ENCODE results near the gene NEURL2. TPM values are rescaled to one million over a fixed set of nuclear protein-coding genes. Genes with fewer than 3 reads are reported as not detected.

NEURL2 gene
- total and polyA plus RNA-seq, 4 donors, result 3.7 to 14.5 (median 5.2) TPM

DNA sequence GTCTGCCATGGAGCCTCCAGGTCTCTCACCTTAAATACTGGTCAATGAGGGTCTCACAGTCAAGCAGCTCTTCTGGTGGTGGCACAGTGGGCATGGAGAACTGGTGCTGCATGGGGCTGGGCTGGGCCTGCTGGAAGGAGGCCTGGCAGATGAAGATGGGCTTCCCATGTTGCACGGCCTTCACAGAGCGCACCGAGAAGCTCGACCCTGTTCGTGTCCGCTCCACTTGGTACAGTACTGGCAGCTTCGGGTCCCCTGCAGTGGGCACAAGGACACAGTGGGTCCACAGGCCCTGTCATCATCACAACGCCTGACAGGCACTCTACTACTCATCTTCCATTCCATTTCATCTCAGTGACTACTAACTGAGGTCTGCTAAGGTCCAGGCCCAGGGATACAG lies 42.6 kb downstream of the NEURL2 start:
- TF ChIP-seq, protein P1, sequence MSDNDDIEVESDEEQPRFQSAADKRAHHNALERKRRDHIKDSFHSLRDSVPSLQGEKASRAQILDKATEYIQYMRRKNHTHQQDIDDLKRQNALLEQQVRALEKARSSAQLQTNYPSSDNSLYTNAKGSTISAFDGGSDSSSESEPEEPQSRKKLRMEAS (IDR thresholded peaks at IDR 0.05), result no peak
- no peak for TF ChIP-seq GABPA (IDR thresholded peaks at IDR 0.05 in 1 of 2, conservative IDR thresholded peaks at IDR 0.05 in 1 of 2)
- TF ChIP-seq FOXA2 (IDR thresholded peaks at IDR 0.05), result no peak
- TF ChIP-seq HNF4G (IDR thresholded peaks at IDR 0.05), result no peak
- TF ChIP-seq, protein P2, sequence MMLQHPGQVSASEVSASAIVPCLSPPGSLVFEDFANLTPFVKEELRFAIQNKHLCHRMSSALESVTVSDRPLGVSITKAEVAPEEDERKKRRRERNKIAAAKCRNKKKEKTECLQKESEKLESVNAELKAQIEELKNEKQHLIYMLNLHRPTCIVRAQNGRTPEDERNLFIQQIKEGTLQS (IDR thresholded peaks at IDR 0.05), result no peak
- TF ChIP-seq RXRA (IDR thresholded peaks at IDR 0.05), result no peak
- TF ChIP-seq TAF1 (conservative IDR thresholded peaks at IDR 0.05), result no peak
- no peak for TF ChIP-seq ZBTB33 (IDR thresholded peaks at IDR 0.05)
- TF ChIP-seq EGR1 (IDR thresholded peaks at IDR 0.05; ENCODE audit: low read depth in 2 of 2), result no peak
- TF ChIP-seq NR2F2 (IDR thresholded peaks at IDR 0.05), result no peak
- no peak for TF ChIP-seq JUND (IDR thresholded peaks at IDR 0.05)
- no peak for TF ChIP-seq FOXA1 (IDR thresholded peaks at IDR 0.05)
- TF ChIP-seq YY1 (IDR thresholded peaks at IDR 0.05), result no peak
- TF ChIP-seq RAD21 (IDR thresholded peaks at IDR 0.05), result no peak
- Histone ChIP-seq H3K9ac (ENCODE audit: low read depth in 1 of 2, low read length in 2 of 2) (no peak overlapping the region), H3K36me3 (ENCODE audit: control insufficient read depth in 4 of 4, insufficient read depth in 3 of 4, low read depth in 1 of 4, low read length in 3 of 4) (peaks cover 6 to 47% (median 29%) of the 10 kb centered on the region in 4 donors), H3K4me3 (ENCODE audit: low read depth in 1 of 3, low read length in 3 of 3) (no peak overlapping the region), H3K27me3 (ENCODE audit: control insufficient read depth in 4 of 4, insufficient read depth in 4 of 4, low read length in 3 of 4) (no peaks in the 10 kb centered on the region), H3K27ac (ENCODE audit: low read depth in 1 of 2, low read length in 2 of 2) (no peak overlapping the region), H3K9me3 (ENCODE audit: control insufficient read depth in 4 of 4, low read length in 3 of 4) (no peaks in the 10 kb centered on the region), H3K4me1 (ENCODE audit: control insufficient read depth in 4 of 4, insufficient read depth in 4 of 4, low read length in 3 of 4) (no peaks in the 10 kb centered on the region)
- WGBS, result 96% methylated on average over 8 of the region's 8 CpGs
- DNase-seq (ENCODE audit: low spot score), result no peak

DNA sequence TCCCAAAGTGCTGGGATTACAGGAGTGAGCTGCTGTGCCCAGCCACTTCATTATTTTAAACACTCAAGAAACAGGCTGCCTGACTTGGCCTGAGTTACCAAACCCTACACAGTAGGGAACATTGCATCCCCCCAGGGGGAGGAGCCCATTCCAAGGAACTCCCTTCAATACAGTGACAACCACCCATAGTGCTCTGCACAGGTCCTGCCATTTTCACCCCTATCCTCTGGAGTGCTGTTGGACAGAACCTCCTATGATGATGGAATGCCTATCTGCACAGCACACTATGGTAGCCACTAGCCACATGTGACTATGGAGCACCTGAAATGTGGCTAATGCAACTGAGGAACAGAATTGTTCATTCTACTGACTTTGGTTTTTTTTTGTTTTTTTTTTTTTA lies 45.6 kb downstream of the NEURL2 start:
- H3K4me3 ChIP-seq (ENCODE audit: low read depth in 1 of 3, low read length in 3 of 3), result no peak overlapping the region
- H3K4me1 ChIP-seq (ENCODE audit: control insufficient read depth in 4 of 4, insufficient read depth in 4 of 4, low read length in 3 of 4), result no peaks in the 10 kb centered on the region
- TF ChIP-seq NR2F2 (IDR thresholded peaks at IDR 0.05) (no peak), RXRA (IDR thresholded peaks at IDR 0.05) (no peak)
- DNase-seq (ENCODE audit: low spot score), result no peak
- peaks cover 6 to 61% (median 36%) of the 10 kb centered on the region in 4 donors for H3K36me3 ChIP-seq (ENCODE audit: control insufficient read depth in 4 of 4, insufficient read depth in 3 of 4, low read depth in 1 of 4, low read length in 3 of 4)
- no peaks in the 10 kb centered on the region for H3K27me3 ChIP-seq (ENCODE audit: control insufficient read depth in 4 of 4, insufficient read depth in 4 of 4, low read length in 3 of 4)
- H3K27ac ChIP-seq (ENCODE audit: low read depth in 1 of 2, low read length in 2 of 2), result no peak overlapping the region
- no peaks in the 10 kb centered on the region for H3K9me3 ChIP-seq (ENCODE audit: control insufficient read depth in 4 of 4, low read length in 3 of 4)
- no peak overlapping the region for H3K9ac ChIP-seq (ENCODE audit: low read depth in 1 of 2, low read length in 2 of 2)

- Histone ChIP-seq H3K9me3 (ENCODE audit: control insufficient read depth in 4 of 4, low read length in 3 of 4) (no peaks in the 10 kb centered on the region), H3K27ac (ENCODE audit: low read depth in 1 of 2, low read length in 2 of 2) (no peak overlapping the region), H3K36me3 (ENCODE audit: control insufficient read depth in 4 of 4, insufficient read depth in 3 of 4, low read depth in 1 of 4, low read length in 3 of 4) (peaks cover 6 to 60% (median 35%) of the 10 kb centered on the region in 4 donors), H3K4me1 (ENCODE audit: control insufficient read depth in 4 of 4, insufficient read depth in 4 of 4, low read length in 3 of 4) (no peaks in the 10 kb centered on the region), H3K27me3 (ENCODE audit: control insufficient read depth in 4 of 4, insufficient read depth in 4 of 4, low read length in 3 of 4) (no peaks in the 10 kb centered on the region), H3K9ac (ENCODE audit: low read depth in 1 of 2, low read length in 2 of 2) (no peak overlapping the region), H3K4me3 (ENCODE audit: low read depth in 1 of 3, low read length in 3 of 3) (no peak overlapping the region)
- DNase-seq (ENCODE audit: low spot score), result no peak
- TF ChIP-seq YY1 (IDR thresholded peaks at IDR 0.05), result no peak
- no peak for TF ChIP-seq GABPA (IDR thresholded peaks at IDR 0.05 in 1 of 2, conservative IDR thresholded peaks at IDR 0.05 in 1 of 2)
- TF ChIP-seq TAF1 (conservative IDR thresholded peaks at IDR 0.05), result no peak
- TF ChIP-seq NR2F2 (IDR thresholded peaks at IDR 0.05), result no peak
- no peak for TF ChIP-seq RAD21 (IDR thresholded peaks at IDR 0.05)
- TF ChIP-seq, protein P3, sequence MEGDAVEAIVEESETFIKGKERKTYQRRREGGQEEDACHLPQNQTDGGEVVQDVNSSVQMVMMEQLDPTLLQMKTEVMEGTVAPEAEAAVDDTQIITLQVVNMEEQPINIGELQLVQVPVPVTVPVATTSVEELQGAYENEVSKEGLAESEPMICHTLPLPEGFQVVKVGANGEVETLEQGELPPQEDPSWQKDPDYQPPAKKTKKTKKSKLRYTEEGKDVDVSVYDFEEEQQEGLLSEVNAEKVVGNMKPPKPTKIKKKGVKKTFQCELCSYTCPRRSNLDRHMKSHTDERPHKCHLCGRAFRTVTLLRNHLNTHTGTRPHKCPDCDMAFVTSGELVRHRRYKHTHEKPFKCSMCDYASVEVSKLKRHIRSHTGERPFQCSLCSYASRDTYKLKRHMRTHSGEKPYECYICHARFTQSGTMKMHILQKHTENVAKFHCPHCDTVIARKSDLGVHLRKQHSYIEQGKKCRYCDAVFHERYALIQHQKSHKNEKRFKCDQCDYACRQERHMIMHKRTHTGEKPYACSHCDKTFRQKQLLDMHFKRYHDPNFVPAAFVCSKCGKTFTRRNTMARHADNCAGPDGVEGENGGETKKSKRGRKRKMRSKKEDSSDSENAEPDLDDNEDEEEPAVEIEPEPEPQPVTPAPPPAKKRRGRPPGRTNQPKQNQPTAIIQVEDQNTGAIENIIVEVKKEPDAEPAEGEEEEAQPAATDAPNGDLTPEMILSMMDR (IDR thresholded peaks at IDR 0.05; ENCODE audit: low read depth, low read length, missing input control), result no peak
- no peak for TF ChIP-seq FOXA1 (IDR thresholded peaks at IDR 0.05)
- no peak for TF ChIP-seq JUND (IDR thresholded peaks at IDR 0.05)
- TF ChIP-seq, protein P2 (IDR thresholded peaks at IDR 0.05), result no peak
- TF ChIP-seq HNF4G (IDR thresholded peaks at IDR 0.05), result no peak
- TF ChIP-seq ZBTB33 (IDR thresholded peaks at IDR 0.05), result no peak
- no peak for TF ChIP-seq RXRA (IDR thresholded peaks at IDR 0.05)
- TF ChIP-seq SP1 (IDR thresholded peaks at IDR 0.05), result no peak
- TF ChIP-seq FOXA2 (IDR thresholded peaks at IDR 0.05), result no peak
- WGBS, result 93% methylated on average over 14 of the region's 14 CpGs
Measured at GRCh38 chr20:45843506-45843905, 47.5 kb downstream of the NEURL2 start.
